ENCODE results near the gene SPATC1L. TPM values are rescaled to one million over a fixed set of nuclear protein-coding genes. Genes with fewer than 3 reads are reported as not detected.

SPATC1L gene
- total and polyA plus RNA-seq, 2 donors (not counting 3 experiments of a cell fraction or from before 2014, with no cell fraction given): 11.5 to 15.3 TPM

- intact Hi-C loops (cut with micrococcal nuclease): no loop called here
- H3K4me1 ChIP-seq (ENCODE audit: control insufficient read depth, extremely low read depth, insufficient read depth, low read length): no peaks in the 10 kb centered on the region
Observed at GRCh38 chr21:46158666-46159300, 25.5 kb downstream of the SPATC1L start.

More at GRCh38 chr21:46158666-46159300, 25.5 kb downstream of the SPATC1L start:
- Histone ChIP-seq H3K9me3 (replicated peaks; ENCODE audit: control insufficient read depth, insufficient read depth, low read length) (no peaks in the 10 kb centered on the region), H3K9ac (replicated peaks; ENCODE audit: extremely low read depth, insufficient read depth, low read length) (no peak overlapping the region), H4K20me1 (replicated peaks; ENCODE audit: control insufficient read depth, extremely low read depth, insufficient read depth, low read length) (no peaks in the 10 kb centered on the region), H2AFZ (ENCODE audit: low read depth, low read length) (no peak overlapping the region), H3K79me2 (ENCODE audit: control insufficient read depth, insufficient read depth, low read length) (no peaks in the 10 kb centered on the region), H3K27me3 (ENCODE audit: control insufficient read depth in 2 of 2, insufficient read depth in 2 of 2, low read length in 2 of 2) (no peaks in the 10 kb centered on the region), H3K36me3 (ENCODE audit: control insufficient read depth in 2 of 2, extremely low read depth in 1 of 2, insufficient read depth in 2 of 2, low read length in 2 of 2) (no peaks in the 10 kb centered on the region), H3K27ac (ENCODE audit: insufficient read depth, low read depth, low read length) (no peak overlapping the region), H3K4me3 (replicated peaks in 1 of 3; ENCODE audit: insufficient read depth in 1 of 3, low read depth in 1 of 3, low read length in 3 of 3) (no peak overlapping the region), H3K4me2 (ENCODE audit: insufficient read depth, low read length) (no peak overlapping the region), H3K9me1 (replicated peaks; ENCODE audit: control insufficient read depth, extremely low read depth, insufficient read depth, low read length) (no peaks in the 10 kb centered on the region)
- DNase-seq (ENCODE audit: low read depth, low spot score): no peak
- dilution Hi-C loops (cut with MboI; ENCODE audit: extremely low pct_ligation_motif_present, low sequenced_read_pairs): no loop called here
- BruUV-seq (replicated peaks): no TSS peak
- TF ChIP-seq MYC (IDR thresholded peaks at IDR 0.05; ENCODE audit: low read depth, low read length): no peak
- TF ChIP-seq POLR2AphosphoS5 (IDR thresholded peaks at IDR 0.05; ENCODE audit: insufficient read depth, low read depth, low read length): no peak
- TF ChIP-seq CTCF (IDR thresholded peaks at IDR 0.05; ENCODE audit: extremely low read depth in 1 of 2, insufficient read depth in 1 of 2, low read depth in 1 of 2, low read length in 2 of 2): no peak
- no peak for TF ChIP-seq MAX (IDR thresholded peaks at IDR 0.05; ENCODE audit: insufficient read depth, insufficient read length)
- TF ChIP-seq JUN (IDR thresholded peaks at IDR 0.05; ENCODE audit: borderline replicate concordance, insufficient read depth, insufficient read length, low read depth): no peak
- no peak for TF ChIP-seq GATA2 (IDR thresholded peaks at IDR 0.05; ENCODE audit: insufficient read depth, insufficient read length, low read depth, low read length)
- TF ChIP-seq POLR2A (IDR thresholded peaks at IDR 0.05; ENCODE audit: low read depth, low read length): no peak
- TF ChIP-seq FOS (IDR thresholded peaks at IDR 0.05; ENCODE audit: borderline replicate concordance, insufficient read depth, low read length): no peak
- TF ChIP-seq EZH2 (IDR thresholded peaks at IDR 0.05; ENCODE audit: borderline replicate concordance, low read depth, low read length, severe bottlenecking): no peak
- FAIRE-seq: no peak
- POLR2A ChIA-PET: no interaction called here
- CTCF ChIA-PET: interaction anchor here (1.2 to 1.8 kb wide), 2 partner anchors 9 to 15 kb away, joined by 6 to 10 read pairs; no protein-coding TSS in a partner anchor
